SU-DHL-6 (cell line): ENCODE measurements around the gene CNKSR3.

Experiments used
- EZH2phosphoT487 ChIP-seq: fragments of 200-600 bp; sonication (generic), shearing (Covaris generic); conservative IDR thresholded peaks from 2 replicates; pipeline ENCODE4 v1.6.1; 2018; ENCODE audit warnings: mild to moderate bottlenecking, antibody characterized with exemption, low read length, moderate library complexity, mixed read lengths
- TF ChIP-seq, protein P1 (sequence below): fragments of 200-600 bp; sonication (generic); IDR thresholded peaks from one replicate; pipeline ENCODE4 v1.5.1; 2017; ENCODE audit warnings: antibody characterized with exemption, mild to moderate bottlenecking, low read length, moderate library complexity; ENCODE audit not compliant: insufficient read depth, poor library complexity, severe bottlenecking

GRCh38 chr6:154360476-154360875 is 150.0 kb downstream of the CNKSR3 start:
- TF ChIP-seq EZH2phosphoT487 = no peak
- TF ChIP-seq, protein P1, sequence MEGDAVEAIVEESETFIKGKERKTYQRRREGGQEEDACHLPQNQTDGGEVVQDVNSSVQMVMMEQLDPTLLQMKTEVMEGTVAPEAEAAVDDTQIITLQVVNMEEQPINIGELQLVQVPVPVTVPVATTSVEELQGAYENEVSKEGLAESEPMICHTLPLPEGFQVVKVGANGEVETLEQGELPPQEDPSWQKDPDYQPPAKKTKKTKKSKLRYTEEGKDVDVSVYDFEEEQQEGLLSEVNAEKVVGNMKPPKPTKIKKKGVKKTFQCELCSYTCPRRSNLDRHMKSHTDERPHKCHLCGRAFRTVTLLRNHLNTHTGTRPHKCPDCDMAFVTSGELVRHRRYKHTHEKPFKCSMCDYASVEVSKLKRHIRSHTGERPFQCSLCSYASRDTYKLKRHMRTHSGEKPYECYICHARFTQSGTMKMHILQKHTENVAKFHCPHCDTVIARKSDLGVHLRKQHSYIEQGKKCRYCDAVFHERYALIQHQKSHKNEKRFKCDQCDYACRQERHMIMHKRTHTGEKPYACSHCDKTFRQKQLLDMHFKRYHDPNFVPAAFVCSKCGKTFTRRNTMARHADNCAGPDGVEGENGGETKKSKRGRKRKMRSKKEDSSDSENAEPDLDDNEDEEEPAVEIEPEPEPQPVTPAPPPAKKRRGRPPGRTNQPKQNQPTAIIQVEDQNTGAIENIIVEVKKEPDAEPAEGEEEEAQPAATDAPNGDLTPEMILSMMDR = no peak
